NCI-H2196 (cell line): ENCODE measurements around the gene PSORS1C1.
"Not testable (repeated sequence)": the region's sequence is repeated elsewhere in the genome, so short reads cannot be mapped to it uniquely, and the experiment has no call there.

Experiments used
- DNase-seq: peaks from one replicate; lab custom pipeline; 2025; ENCODE audit not compliant: unreplicated experiment; lab: John Stamatoyannopoulos, UW

The PSORS1C1 gene

GRCh38 chr6:31172973-31173384 is 58.4 kb downstream of the PSORS1C1 start:
- DNase-seq: no peak

- no peak for DNase-seq
These were observed 58.8 kb downstream of the PSORS1C1 start for GRCh38 chr6:31173406-31173805.

- no peak for DNase-seq
These were observed 59.8 kb downstream of the PSORS1C1 start for GRCh38 chr6:31174378-31174777.

GRCh38 chr6:31175971-31176370 is 61.4 kb downstream of the PSORS1C1 start:
- no peak for DNase-seq

- DNase-seq: peak; percentile 57
These were observed 63.8 kb downstream of the PSORS1C1 start for GRCh38 chr6:31178143-31179041.

- no peak for DNase-seq
These were observed 64.4 kb downstream of the PSORS1C1 start for GRCh38 chr6:31179042-31179386.

GRCh38 chr6:31179896-31180295 is 65.3 kb downstream of the PSORS1C1 start:
- DNase-seq: no peak

- DNase-seq: no peak
These were observed 65.9 kb downstream of the PSORS1C1 start for GRCh38 chr6:31180500-31180899.

- not testable (repeated sequence) for DNase-seq
These were observed 68.7 kb downstream of the PSORS1C1 start for GRCh38 chr6:31183287-31183686.

- not testable (repeated sequence) for DNase-seq
These were observed 69.3 kb downstream of the PSORS1C1 start for GRCh38 chr6:31183859-31184258.

- not testable (repeated sequence) for DNase-seq
These were observed 71.1 kb downstream of the PSORS1C1 start for GRCh38 chr6:31185695-31186051.

GRCh38 chr6:31186052-31186734 is 71.6 kb downstream of the PSORS1C1 start:
- no peak for DNase-seq

GRCh38 chr6:31187780-31188194 is 73.2 kb downstream of the PSORS1C1 start:
- no peak for DNase-seq

- not testable (repeated sequence) for DNase-seq
These were observed 74.6 kb downstream of the PSORS1C1 start for GRCh38 chr6:31189223-31189622.
